Measurements from ENCODE around the gene MAFB. TPM values are rescaled to one million over a fixed set of nuclear protein-coding genes. Genes with fewer than 3 reads are reported as not detected.
"Not testable (repeated sequence)": the region's sequence is repeated elsewhere in the genome, so short reads cannot be mapped to it uniquely, and the experiment has no call there.

The MAFB gene
- 10 to 100 TPM; 18.6 to 43.3 (median 32.7) TPM for total RNA-seq
- 10 to 100 TPM in 1 of 3 donors, 1 to 10 TPM in 2; 5.4 to 11.4 (median 6.5) TPM for polyA plus RNA-seq

DNA sequence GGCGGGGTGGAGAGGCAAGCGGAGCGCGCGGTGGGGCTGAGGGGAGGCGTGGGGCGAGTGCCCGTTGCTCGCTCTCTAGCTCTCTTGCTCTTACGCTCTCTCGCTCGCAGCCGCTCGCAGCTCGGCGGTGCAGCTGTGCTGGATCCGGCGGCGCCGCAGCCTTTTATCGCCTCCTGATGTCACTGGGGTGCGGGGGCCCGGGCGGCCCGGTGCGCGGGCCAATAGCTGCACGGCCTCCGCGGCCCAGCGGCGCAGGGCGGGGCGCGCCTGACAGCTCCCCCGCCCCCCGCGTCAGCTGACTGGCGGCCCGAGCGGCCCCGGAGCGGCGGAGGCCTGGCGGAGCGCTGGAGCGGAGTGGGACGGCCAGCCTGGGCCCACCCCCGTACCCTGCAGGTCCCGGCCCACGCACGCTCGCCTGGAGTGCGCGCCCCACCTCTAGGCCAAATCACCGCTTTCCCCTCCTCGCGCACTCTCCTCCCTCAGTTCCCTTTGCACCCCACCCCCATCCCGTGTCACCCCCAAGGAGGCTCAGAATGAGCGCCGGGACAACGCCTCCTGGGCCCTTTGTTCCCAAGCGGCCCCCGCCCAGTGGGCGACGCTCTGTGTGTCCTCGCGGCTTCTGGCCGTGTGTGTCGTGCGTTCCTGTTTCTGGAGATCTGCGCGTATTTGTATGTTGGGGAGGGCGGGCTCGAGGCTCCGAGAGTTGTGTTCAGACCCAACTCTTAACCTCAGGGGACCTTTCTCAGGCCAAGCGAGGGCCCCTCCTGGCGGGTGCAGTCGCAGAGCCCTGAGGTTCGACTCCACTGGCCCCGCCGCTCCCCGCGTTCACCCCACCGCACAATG, at the start of gene MAFB:
TSS of gene MAFB (minus strand) at position 137 of the 843 bp plus-strand sequence. CDS start 386 bp downstream, outside the sequence.
- 0% methylated on average over 85 of the region's 85 CpGs for WGBS, 2 donors
- Histone ChIP-seq H3K4me3 (peak within 1 kb of the TSS; percentile 36 to 72 (median 55)), H3K36me3 (no peaks in the 10 kb centered on the region), H3K27me3 (peaks cover 25 to 43% (median 43%) of the 10 kb centered on the region in 3 donors), H3K4me1 (peaks cover 0 to 52% (median 36%) of the 10 kb centered on the region in 4 donors), H3K27ac (peak within 1 kb of the TSS; percentile 92 to 94 (median 93)), H3K9me3 (no peaks in the 10 kb centered on the region)
- TF ChIP-seq EP300 (IDR thresholded peaks at IDR 0.05) (peak in 1 of 4 donors; percentile 2), POLR2AphosphoS5 (IDR thresholded peaks at IDR 0.05) (peak; percentile 97 to 99 (median 98)), POLR2A (IDR thresholded peaks at IDR 0.05) (peak; percentile 78 to 80)
- TF ChIP-seq, protein P1, sequence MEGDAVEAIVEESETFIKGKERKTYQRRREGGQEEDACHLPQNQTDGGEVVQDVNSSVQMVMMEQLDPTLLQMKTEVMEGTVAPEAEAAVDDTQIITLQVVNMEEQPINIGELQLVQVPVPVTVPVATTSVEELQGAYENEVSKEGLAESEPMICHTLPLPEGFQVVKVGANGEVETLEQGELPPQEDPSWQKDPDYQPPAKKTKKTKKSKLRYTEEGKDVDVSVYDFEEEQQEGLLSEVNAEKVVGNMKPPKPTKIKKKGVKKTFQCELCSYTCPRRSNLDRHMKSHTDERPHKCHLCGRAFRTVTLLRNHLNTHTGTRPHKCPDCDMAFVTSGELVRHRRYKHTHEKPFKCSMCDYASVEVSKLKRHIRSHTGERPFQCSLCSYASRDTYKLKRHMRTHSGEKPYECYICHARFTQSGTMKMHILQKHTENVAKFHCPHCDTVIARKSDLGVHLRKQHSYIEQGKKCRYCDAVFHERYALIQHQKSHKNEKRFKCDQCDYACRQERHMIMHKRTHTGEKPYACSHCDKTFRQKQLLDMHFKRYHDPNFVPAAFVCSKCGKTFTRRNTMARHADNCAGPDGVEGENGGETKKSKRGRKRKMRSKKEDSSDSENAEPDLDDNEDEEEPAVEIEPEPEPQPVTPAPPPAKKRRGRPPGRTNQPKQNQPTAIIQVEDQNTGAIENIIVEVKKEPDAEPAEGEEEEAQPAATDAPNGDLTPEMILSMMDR (IDR thresholded peaks at IDR 0.05) = no peak
- DNase-seq = peak; percentile 96
- intact Hi-C loops (cut with DNase I) = loop anchor here (2.0 to 5.0 kb wide), 6 partner anchors 127 to 1422 kb away; no protein-coding TSS in a partner anchor

- DNase-seq; H3K27ac ChIP-seq; H3K4me3 ChIP-seq; H3K4me1 ChIP-seq; H3K9me3 ChIP-seq; H3K36me3 ChIP-seq; intact Hi-C loops (cut with DNase I): not testable (repeated sequence)
- 71 to 86% methylated on average over 4 of the region's 4 CpGs for WGBS, 2 donors
- H3K27me3 ChIP-seq = peaks cover 0 to 11% (median 0%) of the 10 kb centered on the region in 3 donors
These were observed 47.4 kb upstream of the MAFB start for GRCh38 chr20:40736468-40736867.

- H3K9me3 ChIP-seq = no peaks in the 10 kb centered on the region
- H3K27ac ChIP-seq = no peak overlapping the region
- intact Hi-C loops (cut with DNase I) = no loop called here
- no peak overlapping the region for H3K4me3 ChIP-seq
- H3K27me3 ChIP-seq = no peaks in the 10 kb centered on the region
- DNase-seq = no peak
- no peaks in the 10 kb centered on the region for H3K36me3 ChIP-seq
- TF ChIP-seq, protein P1 (IDR thresholded peaks at IDR 0.05) = no peak
- TF ChIP-seq POLR2A (IDR thresholded peaks at IDR 0.05) (no peak), POLR2AphosphoS5 (IDR thresholded peaks at IDR 0.05) (no peak), EP300 (IDR thresholded peaks at IDR 0.05) (no peak)
- WGBS, 2 donors = 56 to 74% methylated on average over 2 of the region's 2 CpGs
- H3K4me1 ChIP-seq = no peaks in the 10 kb centered on the region
These were observed 40.0 kb upstream of the MAFB start for GRCh38 chr20:40728996-40729395.

DNA sequence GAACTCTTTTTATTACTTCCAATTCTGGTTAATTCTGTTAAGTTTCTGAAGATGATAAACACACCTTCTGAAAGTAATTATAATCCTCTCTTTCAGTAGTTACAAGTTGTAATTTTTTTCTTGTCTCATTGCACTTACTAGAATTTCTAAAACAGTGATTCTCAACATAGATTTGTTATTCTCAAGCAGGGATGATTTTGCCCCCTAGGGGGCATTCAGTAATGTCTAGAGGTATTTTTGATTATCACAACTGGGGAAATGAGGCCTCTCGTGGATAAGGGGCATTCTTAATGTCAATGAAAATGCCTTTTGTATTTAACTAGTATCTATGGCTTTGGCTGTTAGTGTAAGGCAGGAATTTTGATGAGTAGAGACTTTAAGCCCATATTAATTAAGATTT, 39.4 kb upstream of the MAFB start:
- Histone ChIP-seq H3K27ac (no peak overlapping the region), H3K9me3 (no peaks in the 10 kb centered on the region), H3K4me1 (no peaks in the 10 kb centered on the region), H3K36me3 (no peaks in the 10 kb centered on the region), H3K27me3 (no peaks in the 10 kb centered on the region), H3K4me3 (no peak overlapping the region)
- TF ChIP-seq POLR2AphosphoS5 (IDR thresholded peaks at IDR 0.05) (no peak), POLR2A (IDR thresholded peaks at IDR 0.05) (no peak)
- TF ChIP-seq, protein P1 (IDR thresholded peaks at IDR 0.05) = no peak
- intact Hi-C loops (cut with DNase I) = no loop called here
- no peak for DNase-seq
- 22 to 66% methylated on average over 1 of the region's 1 CpG for WGBS, 2 donors

DNA sequence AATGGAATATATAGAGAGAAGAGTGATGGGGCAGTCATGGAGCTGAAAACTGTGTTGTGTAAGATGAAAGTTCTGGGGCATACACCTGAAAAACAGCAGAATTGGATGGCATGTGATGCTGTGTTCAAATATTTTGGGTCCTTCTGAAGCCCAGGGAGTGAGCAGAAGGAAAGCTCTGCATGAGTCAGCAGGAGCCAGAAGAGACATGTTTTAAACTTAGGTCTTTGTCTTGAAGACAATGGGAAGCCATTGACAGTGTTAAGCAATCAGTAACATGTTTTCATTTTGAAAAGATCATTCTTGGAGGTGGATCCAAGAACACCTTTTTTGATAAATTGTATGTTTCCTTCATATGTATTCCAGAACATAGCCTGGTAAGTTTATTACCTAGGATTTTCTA, 38.9 kb upstream of the MAFB start:
- no peaks in the 10 kb centered on the region for H3K4me1 ChIP-seq
- H3K27ac ChIP-seq = no peak overlapping the region
- no peak overlapping the region for H3K4me3 ChIP-seq
- no peaks in the 10 kb centered on the region for H3K36me3 ChIP-seq
- intact Hi-C loops (cut with DNase I) = no loop called here
- no peaks in the 10 kb centered on the region for H3K9me3 ChIP-seq
- TF ChIP-seq POLR2AphosphoS5 (IDR thresholded peaks at IDR 0.05) (no peak), EP300 (IDR thresholded peaks at IDR 0.05) (no peak), POLR2A (IDR thresholded peaks at IDR 0.05) (no peak)
- TF ChIP-seq, protein P1 (IDR thresholded peaks at IDR 0.05) = no peak
- DNase-seq = no peak
- no peaks in the 10 kb centered on the region for H3K27me3 ChIP-seq
